ENCODE data around the gene ADCK1.

DNA sequence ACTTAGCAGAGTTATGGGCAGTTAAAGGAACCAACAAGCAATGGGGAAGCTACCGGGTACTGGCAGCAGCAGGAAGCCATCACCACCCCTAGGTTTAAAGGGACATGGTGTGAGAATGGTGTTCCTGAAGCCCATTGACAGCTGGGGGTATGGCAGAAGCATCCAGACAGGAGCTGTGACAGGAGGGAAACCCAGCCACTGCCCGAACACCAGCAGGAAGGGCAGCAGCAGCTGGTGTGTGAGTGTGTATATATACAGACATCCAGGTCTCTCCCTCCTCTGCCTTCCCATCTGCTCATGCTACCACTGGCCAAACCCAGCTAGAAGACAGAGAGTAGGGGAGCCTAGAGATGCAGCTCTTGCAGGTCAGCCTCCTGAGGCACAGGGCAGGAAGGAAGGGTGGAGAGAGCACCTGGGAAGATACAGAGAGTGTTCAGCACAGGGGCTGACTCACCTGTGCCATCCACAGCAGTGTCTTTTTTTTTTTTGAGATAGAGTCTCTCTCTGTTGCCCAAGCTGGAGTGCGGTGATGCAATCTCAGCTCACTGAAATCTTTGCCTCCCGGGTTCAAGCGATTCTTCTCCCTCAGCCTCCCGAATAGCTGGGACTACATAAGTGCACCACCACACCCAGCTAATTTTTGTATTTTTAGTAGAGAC lies 9.2 kb upstream of the ADCK1 start:
- no peak for TF ChIP-seq EZH2phosphoT487 (IDR thresholded peaks at IDR 0.05; ENCODE audit: borderline replicate concordance, low read depth, low read length)
- TF ChIP-seq, protein P1, sequence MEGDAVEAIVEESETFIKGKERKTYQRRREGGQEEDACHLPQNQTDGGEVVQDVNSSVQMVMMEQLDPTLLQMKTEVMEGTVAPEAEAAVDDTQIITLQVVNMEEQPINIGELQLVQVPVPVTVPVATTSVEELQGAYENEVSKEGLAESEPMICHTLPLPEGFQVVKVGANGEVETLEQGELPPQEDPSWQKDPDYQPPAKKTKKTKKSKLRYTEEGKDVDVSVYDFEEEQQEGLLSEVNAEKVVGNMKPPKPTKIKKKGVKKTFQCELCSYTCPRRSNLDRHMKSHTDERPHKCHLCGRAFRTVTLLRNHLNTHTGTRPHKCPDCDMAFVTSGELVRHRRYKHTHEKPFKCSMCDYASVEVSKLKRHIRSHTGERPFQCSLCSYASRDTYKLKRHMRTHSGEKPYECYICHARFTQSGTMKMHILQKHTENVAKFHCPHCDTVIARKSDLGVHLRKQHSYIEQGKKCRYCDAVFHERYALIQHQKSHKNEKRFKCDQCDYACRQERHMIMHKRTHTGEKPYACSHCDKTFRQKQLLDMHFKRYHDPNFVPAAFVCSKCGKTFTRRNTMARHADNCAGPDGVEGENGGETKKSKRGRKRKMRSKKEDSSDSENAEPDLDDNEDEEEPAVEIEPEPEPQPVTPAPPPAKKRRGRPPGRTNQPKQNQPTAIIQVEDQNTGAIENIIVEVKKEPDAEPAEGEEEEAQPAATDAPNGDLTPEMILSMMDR (conservative IDR thresholded peaks at IDR 0.05; ENCODE audit: low read length), result no peak
